ENCODE data around the gene PDLIM4. TPM values are rescaled to one million over a fixed set of nuclear protein-coding genes. Genes with fewer than 3 reads are reported as not detected.

The PDLIM4 gene
- total and polyA plus RNA-seq, 9 donors: 3.4 to 63.4 (median 40.8) TPM

DNA sequence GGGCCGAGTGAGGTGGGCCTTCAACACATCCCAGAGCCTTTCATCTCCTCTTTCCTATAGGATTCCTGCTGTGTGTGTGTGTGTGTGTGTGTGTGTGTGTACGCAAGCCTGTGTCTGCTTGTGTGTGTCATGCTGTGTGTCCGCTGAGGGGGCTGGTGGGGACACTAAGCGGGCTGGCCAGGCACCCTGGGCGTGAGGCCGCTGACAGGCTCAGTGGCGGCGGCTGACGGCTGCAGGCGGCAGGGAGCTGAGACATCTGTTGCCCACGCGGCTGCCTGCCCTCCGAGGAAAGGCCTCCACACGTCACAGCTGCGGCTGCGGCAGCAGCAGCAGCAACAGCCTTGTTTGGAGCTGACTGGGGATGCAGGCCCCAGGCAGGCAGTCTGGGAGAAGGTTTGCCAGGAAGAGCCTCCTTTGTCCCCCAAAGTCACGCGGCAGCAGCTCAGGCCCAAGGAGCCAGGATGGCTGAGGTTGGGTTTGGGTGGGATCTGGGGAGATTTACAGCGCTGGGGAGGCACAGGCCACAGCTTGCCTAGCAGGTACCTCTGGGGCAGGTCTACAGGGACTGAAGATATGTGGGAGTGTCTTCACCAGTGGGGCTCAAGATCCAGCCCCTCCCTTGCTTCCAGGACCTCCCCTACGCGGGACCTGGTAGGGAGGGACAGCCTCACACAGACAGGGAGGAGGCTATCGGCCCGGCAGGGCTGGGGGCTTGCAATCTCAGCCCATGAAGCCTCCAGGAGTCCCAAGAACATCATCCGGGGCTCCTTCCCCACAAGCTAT is 1.8 kb downstream of the PDLIM4 start:
- H3K27me3 ChIP-seq: no peaks in the 10 kb centered on the region
- peaks cover 21% of the 10 kb centered on the region for H3K4me1 ChIP-seq (ENCODE audit: insufficient read depth)
- intact Hi-C loops (cut with DNase I): no loop called here
- TF ChIP-seq EP300 (IDR thresholded peaks at IDR 0.05) (no peak), POLR2A (IDR thresholded peaks at IDR 0.05) (peak; percentile 34), CTCF (IDR thresholded peaks at IDR 0.05) (no peak)
- peak; percentile 75 to 87 (median 80) for DNase-seq
- H3K36me3 ChIP-seq: no peaks in the 10 kb centered on the region
- peak overlapping the region; percentile 78 for H3K4me3 ChIP-seq
- H3K27ac ChIP-seq: peak overlapping the region; percentile 82 to 98
- 20 to 22% (median 21%) methylated on average over 23 to 24 of the region's 24 CpGs for WGBS, 3 donors
- H3K9me3 ChIP-seq: no peaks in the 10 kb centered on the region

- Histone ChIP-seq H3K9me3 (no peaks in the 10 kb centered on the region), H3K27me3 (no peaks in the 10 kb centered on the region), H3K4me1 (ENCODE audit: insufficient read depth) (peaks cover 16% of the 10 kb centered on the region), H3K4me3 (no peak overlapping the region), H3K36me3 (no peaks in the 10 kb centered on the region), H3K27ac (peak overlapping the region; percentile 82 to 98)
- TF ChIP-seq POLR2A (IDR thresholded peaks at IDR 0.05): no peak
- TF ChIP-seq CTCF (IDR thresholded peaks at IDR 0.05): no peak
- no peak for DNase-seq
- intact Hi-C loops (cut with DNase I): no loop called here
- WGBS, 3 donors: 52 to 65% (median 57%) methylated on average over 6 of the region's 6 CpGs
Observed at GRCh38 chr5:132260051-132260450, 2.6 kb downstream of the PDLIM4 start.

DNA sequence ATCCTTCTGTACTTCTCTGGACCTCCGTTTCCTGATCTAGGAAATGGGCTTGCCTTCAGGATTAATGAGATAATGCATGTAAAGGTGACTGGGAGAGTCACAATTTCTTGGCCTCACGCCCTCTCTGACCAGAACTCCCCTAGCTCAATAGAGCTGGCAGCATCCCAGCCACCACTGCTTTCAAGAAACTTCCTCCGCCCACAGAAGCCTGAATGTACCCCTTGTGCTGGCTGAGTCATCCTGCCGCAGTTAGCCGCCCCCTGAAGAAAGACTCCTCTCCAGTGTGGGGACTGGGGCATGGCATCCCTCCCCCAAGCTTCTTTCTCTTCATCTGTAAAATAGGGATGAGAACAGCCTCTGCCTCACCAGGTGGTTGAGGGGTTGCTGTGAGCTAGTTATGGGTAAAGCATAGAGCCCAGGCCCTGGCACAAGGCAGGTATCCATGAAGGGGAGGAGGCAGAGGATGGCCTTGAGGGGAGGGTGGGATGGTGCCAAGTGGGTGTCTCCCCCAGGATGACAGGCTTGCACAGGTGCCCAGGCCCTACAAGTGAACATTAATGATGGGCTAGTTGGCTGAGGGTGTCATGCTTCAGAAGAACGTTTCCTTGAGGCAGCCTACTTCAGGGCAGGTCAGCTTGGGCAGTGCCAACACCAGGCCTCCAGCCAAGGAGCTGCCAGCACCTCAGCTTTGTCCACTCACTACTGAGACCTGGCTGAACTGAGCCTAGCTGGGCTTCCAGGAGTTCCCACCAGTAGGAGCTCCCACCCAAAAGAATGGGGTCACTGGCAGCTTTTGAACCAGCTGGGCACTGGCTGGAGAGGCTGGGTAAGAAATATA is 3.4 kb downstream of the PDLIM4 start:
- Histone ChIP-seq H3K4me3 (no peak overlapping the region), H3K9me3 (no peaks in the 10 kb centered on the region), H3K4me1 (ENCODE audit: insufficient read depth) (peaks cover 25% of the 10 kb centered on the region), H3K27ac (peak overlapping the region in 1 of 2 donors; percentile 82), H3K27me3 (no peaks in the 10 kb centered on the region), H3K36me3 (no peaks in the 10 kb centered on the region)
- 34 to 46% (median 39%) methylated on average over 6 of the region's 6 CpGs for WGBS, 3 donors
- DNase-seq: peak; percentile 63 to 71 (median 67)
- no peak for TF ChIP-seq POLR2A (IDR thresholded peaks at IDR 0.05)
- TF ChIP-seq EP300 (IDR thresholded peaks at IDR 0.05): no peak
- TF ChIP-seq CTCF (IDR thresholded peaks at IDR 0.05): no peak
- intact Hi-C loops (cut with DNase I): no loop called here

DNA sequence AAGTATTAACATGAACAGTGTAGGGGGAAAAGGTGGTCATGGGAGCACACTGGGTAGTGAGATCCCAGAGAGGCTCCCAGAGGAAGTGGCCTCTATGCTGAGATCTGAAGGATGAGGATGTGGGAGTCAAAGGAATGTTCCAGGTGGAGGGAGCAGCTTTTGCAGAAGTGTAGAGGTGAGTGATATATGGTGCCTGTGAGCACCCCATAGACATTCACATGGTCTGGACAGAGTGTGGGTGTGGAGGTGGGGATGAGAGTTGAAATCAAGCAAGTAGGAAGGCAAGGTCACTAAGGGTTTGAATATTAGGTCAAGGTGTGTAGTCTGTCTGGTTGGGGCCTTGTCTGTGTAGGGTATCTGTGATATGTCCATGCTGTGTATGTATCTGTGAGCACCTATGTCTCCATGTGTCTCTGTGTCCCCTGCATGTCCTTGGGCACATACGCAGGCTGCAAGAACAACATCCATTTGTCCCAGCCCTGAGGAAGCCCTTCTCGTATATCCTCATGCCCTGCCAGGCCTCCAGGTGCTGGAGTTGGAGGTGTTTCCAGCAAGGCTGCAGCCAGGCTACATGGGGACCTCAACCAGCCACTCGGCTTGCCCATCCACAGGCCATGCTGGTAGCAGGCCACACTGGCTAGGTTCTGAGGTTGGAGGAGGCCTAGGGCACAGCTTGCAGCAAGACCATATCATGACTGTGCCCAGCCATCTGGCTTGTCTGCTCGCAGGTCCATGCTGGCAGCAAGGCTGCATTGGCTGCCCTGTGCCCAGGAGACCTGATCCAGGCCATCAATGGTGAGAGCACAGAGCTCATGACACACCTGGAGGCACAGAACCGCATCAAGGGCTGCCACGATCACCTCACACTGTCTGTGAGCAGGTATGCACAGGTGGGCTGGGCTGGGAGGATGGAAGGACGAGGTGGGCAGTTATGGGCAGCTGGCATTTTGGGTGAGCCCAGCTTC is 4.7 kb downstream of the PDLIM4 start:
- no peak for DNase-seq
- H3K4me1 ChIP-seq (ENCODE audit: insufficient read depth): peaks cover 27% of the 10 kb centered on the region
- 87 to 98% (median 94%) methylated on average over 7 of the region's 7 CpGs for WGBS, 3 donors
- H3K27me3 ChIP-seq: no peaks in the 10 kb centered on the region
- intact Hi-C loops (cut with DNase I): no loop called here
- no peaks in the 10 kb centered on the region for H3K9me3 ChIP-seq
- no peak overlapping the region for H3K27ac ChIP-seq
- H3K4me3 ChIP-seq: no peak overlapping the region
- no peaks in the 10 kb centered on the region for H3K36me3 ChIP-seq
- no peak for TF ChIP-seq POLR2A (IDR thresholded peaks at IDR 0.05)

All from ovary (tissue), 9 donors.